ENCODE data around the gene MFSD11.

- TF ChIP-seq EGR1 (IDR thresholded peaks at IDR 0.05) (no peak), CEBPB (IDR thresholded peaks at IDR 0.05) (no peak)
Observed at GRCh38 chr17:76718516-76718915, 19.4 kb upstream of the MFSD11 start.
